H1 (cell line): Measurements from ENCODE around the gene CRPPA.

Experiments used
- BCL11A ChIP-seq, 2 experiments: IDR thresholded peaks; one replicate each; pipeline ENCODE4 v1.6.1; 2011; ENCODE audit warnings: low read depth in 2 of 2, low read length in 2 of 2, mild to moderate bottlenecking in 2 of 2
- CREB1 ChIP-seq: IDR thresholded peaks from 2 replicates; pipeline ENCODE4 v1.6.1; 2012; ENCODE audit warnings: inconsistent platforms
- EZH2 ChIP-seq: fragments of 200-600 bp; sonication (generic); IDR thresholded peaks from 2 replicates; pipeline ENCODE4 v1.7.1; 2012; ENCODE audit warnings: low read depth, mild to moderate bottlenecking, moderate library complexity, low read length, inconsistent platforms; ENCODE audit not compliant: severe bottlenecking
- POLR2A ChIP-seq, 2 experiments: IDR thresholded peaks; 1 replicate in 1 of 2; 2 replicates in 1 of 2; pipeline ENCODE4 v1.6.1; 2011; ENCODE audit warnings: low read depth in 2 of 2, low read length in 2 of 2, mild to moderate bottlenecking in 2 of 2; ENCODE audit errors: control extremely low read depth in 1 of 2
- POLR2AphosphoS5 ChIP-seq: IDR thresholded peaks from 2 replicates; pipeline ENCODE4 v1.6.1; 2011; ENCODE audit warnings: low read depth, low read length
- SIN3A ChIP-seq, 2 experiments: IDR thresholded peaks in 1 of 2; conservative IDR thresholded peaks in 1 of 2; 2 replicates each; pipeline ENCODE4 v1.6.1; 2011 to 2012; ENCODE audit warnings: low read length in 2 of 2, improper control_type of control experiment in 1 of 2, low read depth in 1 of 2, mild to moderate bottlenecking in 1 of 2
- SP1 ChIP-seq: IDR thresholded peaks from 2 replicates; pipeline ENCODE4 v1.6.1; 2011; ENCODE audit warnings: low read depth, low read length
- TAF1 ChIP-seq: IDR thresholded peaks from 2 replicates; pipeline ENCODE4 v1.6.1; 2011; ENCODE audit warnings: mild to moderate bottlenecking, low read depth, low read length
- TF ChIP-seq, protein P1 (sequence below), 3 experiments: IDR thresholded peaks; 1 replicate in 2 of 3; 2 replicates in 1 of 3; pipeline versions ENCODE4 v1.5.1 to v1.6.1; 2011; ENCODE audit warnings: low read length in 3 of 3, mild to moderate bottlenecking in 3 of 3, inconsistent platforms in 2 of 3, low read depth in 1 of 3, moderate library complexity in 1 of 3; ENCODE audit not compliant: insufficient read depth in 1 of 3; ENCODE audit errors: control extremely low read depth in 1 of 3
- TF ChIP-seq, protein P2 (sequence below): IDR thresholded peaks from 2 replicates; pipeline ENCODE4 v1.6.1; 2012; ENCODE audit warnings: inconsistent platforms

DNA sequence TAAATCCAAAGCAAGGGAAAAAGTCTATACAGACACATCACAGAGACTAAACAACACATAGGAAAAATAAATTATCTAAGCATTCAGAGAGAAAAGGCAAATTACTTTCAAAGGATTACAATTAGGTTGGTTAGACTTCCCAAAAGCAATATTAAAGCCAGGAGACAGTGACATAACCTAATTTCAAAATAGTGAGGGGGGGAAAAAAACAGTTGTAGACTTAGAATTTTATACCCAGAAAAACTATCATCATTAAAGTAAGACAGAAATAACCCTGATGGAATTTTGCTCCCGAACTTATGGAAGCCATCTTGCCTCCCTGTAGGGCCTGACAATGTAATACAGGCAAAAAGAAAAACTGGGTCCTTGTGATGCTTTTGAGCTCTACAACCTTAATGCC is 18.4 kb downstream of the CRPPA start:
- TF ChIP-seq SIN3A (conservative IDR thresholded peaks at IDR 0.05 in 1 of 2, IDR thresholded peaks at IDR 0.05 in 1 of 2; ENCODE audit: low read depth in 1 of 2, low read length in 2 of 2) (no peak), POLR2A (IDR thresholded peaks at IDR 0.05; ENCODE audit: control extremely low read depth in 1 of 2, low read depth in 2 of 2, low read length in 2 of 2) (no peak), POLR2AphosphoS5 (no peak), CREB1 (no peak), TAF1 (no peak), BCL11A (IDR thresholded peaks at IDR 0.05; ENCODE audit: low read depth in 2 of 2, low read length in 2 of 2) (no peak), EZH2 (no peak), SP1 (no peak)
- TF ChIP-seq, protein P1, sequence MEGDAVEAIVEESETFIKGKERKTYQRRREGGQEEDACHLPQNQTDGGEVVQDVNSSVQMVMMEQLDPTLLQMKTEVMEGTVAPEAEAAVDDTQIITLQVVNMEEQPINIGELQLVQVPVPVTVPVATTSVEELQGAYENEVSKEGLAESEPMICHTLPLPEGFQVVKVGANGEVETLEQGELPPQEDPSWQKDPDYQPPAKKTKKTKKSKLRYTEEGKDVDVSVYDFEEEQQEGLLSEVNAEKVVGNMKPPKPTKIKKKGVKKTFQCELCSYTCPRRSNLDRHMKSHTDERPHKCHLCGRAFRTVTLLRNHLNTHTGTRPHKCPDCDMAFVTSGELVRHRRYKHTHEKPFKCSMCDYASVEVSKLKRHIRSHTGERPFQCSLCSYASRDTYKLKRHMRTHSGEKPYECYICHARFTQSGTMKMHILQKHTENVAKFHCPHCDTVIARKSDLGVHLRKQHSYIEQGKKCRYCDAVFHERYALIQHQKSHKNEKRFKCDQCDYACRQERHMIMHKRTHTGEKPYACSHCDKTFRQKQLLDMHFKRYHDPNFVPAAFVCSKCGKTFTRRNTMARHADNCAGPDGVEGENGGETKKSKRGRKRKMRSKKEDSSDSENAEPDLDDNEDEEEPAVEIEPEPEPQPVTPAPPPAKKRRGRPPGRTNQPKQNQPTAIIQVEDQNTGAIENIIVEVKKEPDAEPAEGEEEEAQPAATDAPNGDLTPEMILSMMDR (IDR thresholded peaks at IDR 0.05; ENCODE audit: control extremely low read depth in 1 of 3, insufficient read depth in 1 of 3, low read depth in 1 of 3, low read length in 3 of 3), result no peak
- TF ChIP-seq, protein P2, sequence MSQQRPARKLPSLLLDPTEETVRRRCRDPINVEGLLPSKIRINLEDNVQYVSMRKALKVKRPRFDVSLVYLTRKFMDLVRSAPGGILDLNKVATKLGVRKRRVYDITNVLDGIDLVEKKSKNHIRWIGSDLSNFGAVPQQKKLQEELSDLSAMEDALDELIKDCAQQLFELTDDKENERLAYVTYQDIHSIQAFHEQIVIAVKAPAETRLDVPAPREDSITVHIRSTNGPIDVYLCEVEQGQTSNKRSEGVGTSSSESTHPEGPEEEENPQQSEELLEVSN, result no peak
